ENCODE results near the gene SLC18B1. TPM values are rescaled to one million over a fixed set of nuclear protein-coding genes. Genes with fewer than 3 reads are reported as not detected.

SLC18B1 gene
- total and polyA plus RNA-seq, 10 of the 15 experiments (the other 5 are each of a cell fraction or from before 2014, with no cell fraction given): 3.5 to 11.8 (median 7.1) TPM

DNA sequence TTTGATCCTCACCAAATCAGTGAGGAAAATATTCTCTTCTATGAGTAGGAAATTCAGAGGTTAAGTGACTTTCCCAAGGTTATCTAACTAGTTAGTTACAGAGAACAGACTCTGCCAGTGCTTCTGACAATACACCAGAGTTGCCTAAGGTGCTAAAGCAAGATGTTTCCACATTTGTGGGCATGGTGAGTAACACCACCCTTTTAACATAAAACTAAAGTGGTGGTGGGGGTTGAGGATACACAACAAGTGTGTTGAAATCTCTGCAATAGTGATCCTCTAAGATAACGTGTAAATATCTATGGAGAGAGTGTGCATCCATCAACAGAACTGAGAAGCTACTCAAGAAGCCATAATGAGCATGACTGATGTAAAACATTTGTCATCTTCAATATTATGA lies 52.4 kb downstream of the SLC18B1 start (continued):
- TF ChIP-seq BCL11A (IDR thresholded peaks at IDR 0.05; ENCODE audit: low read depth, low read length): no peak

DNA sequence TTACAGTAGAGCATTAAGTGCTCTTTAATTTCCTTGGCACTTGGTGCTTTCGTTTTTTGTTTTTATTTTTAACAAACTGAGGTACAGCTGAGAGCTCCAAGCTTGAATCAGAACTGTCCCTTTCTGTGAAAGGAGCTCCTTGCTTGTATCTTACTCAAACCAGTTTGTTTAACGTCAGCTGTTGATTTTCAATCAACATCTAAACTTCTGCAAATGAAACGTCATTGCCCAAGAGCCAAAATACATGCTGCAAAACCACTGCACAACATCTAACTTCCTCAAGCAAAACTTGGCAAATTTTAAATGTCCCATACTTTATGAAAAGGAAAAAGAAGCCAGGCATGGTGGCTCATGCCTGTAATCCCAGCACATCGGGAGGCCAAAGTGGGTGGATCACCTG lies 55.9 kb downstream of the SLC18B1 start:
- ChIA-PET CTCF (interaction anchor here (1.3 kb wide), 1 partner anchor 72 kb away, joined by 4 read pairs; no protein-coding TSS in a partner anchor), POLR2A (no interaction called here), SMC1A (ENCODE audit: uncharacterized antibody, unreplicated experiment) (no interaction called here), RAD21 (ENCODE audit: unreplicated experiment) (no interaction called here)
- Histone ChIP-seq H2AFZ (ENCODE audit: control insufficient read depth, low read depth, low read length) (no peak overlapping the region), H4K20me1 (ENCODE audit: control insufficient read depth, insufficient read depth) (no peaks in the 10 kb centered on the region), H3K27me3 (replicated peaks in 1 of 2; ENCODE audit: control insufficient read depth in 2 of 2, insufficient read depth in 2 of 2, low read length in 1 of 2) (no peaks in the 10 kb centered on the region), H3K36me3 (ENCODE audit: control insufficient read depth in 2 of 2, insufficient read depth in 2 of 2, low read length in 1 of 2) (no peaks in the 10 kb centered on the region), H3K79me2 (ENCODE audit: control insufficient read depth, insufficient read depth, low read length) (no peaks in the 10 kb centered on the region), H3K9ac (ENCODE audit: control insufficient read depth, insufficient read depth, low read length) (no peak overlapping the region), H3K4me3 (no peak overlapping the region), H3K4me1 (ENCODE audit: control insufficient read depth, insufficient read depth, low read length) (no peaks in the 10 kb centered on the region), H3K9me3 (replicated peaks; ENCODE audit: control insufficient read depth, insufficient read depth, low read length) (no peaks in the 10 kb centered on the region), H3K27ac (ENCODE audit: control insufficient read depth, insufficient read depth) (no peak overlapping the region), H3K4me2 (ENCODE audit: control insufficient read depth, insufficient read depth) (no peak overlapping the region)
- ATAC-seq (no peak), DNase-seq (ENCODE audit: low read depth, low spot score) (no peak), FAIRE-seq (no peak)
- intact Hi-C loops (cut with micrococcal nuclease; ENCODE audit: unreplicated experiment) (no loop called here), in situ Hi-C loops (cut with MboI) (no loop called here)
- TF ChIP-seq CEBPB (IDR thresholded peaks at IDR 0.05; ENCODE audit: borderline replicate concordance in 1 of 2, low read depth in 2 of 2, low read length in 2 of 2) (no peak), SREBF2 (IDR thresholded peaks at IDR 0.05; ENCODE audit: low read length) (no peak), GABPA (IDR thresholded peaks at IDR 0.05; ENCODE audit: low read depth) (no peak), SPI1 (IDR thresholded peaks at IDR 0.05; ENCODE audit: borderline replicate concordance, insufficient read depth, low read depth, low read length) (no peak), EGR1 (IDR thresholded peaks at IDR 0.05; ENCODE audit: borderline replicate concordance in 1 of 2, low read depth in 2 of 2, low read length in 2 of 2) (no peak)
- 51% methylated on average over 4 of the region's 4 CpGs for WGBS (ENCODE audit: insufficient coverage, insufficient replicate concordance, low lambda C conversion rate, missing lambda C conversion rate)
- BruUV-seq (replicated peaks): no TSS peak

DNA sequence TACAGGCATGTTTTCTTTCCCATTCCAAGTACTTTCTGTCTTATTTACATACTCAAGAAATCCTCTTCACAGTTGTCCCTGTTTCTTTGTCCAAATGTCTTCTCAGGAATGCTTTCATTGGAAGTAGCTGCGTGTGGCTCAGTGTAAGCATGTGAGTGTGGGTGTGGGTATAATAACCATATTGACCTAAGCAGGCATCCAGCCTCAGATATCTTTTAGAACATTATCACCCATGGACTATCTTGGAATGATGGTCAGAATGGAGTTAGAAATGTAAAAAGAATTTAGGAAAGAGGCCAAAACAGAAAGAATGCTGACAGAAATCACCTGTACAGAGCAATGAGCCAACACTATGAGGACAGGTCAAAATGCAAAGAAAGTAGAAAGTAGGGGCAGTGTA lies 57.2 kb downstream of the SLC18B1 start:
- Histone ChIP-seq H3K36me3 (ENCODE audit: control insufficient read depth in 2 of 2, insufficient read depth in 2 of 2, low read length in 1 of 2) (no peaks in the 10 kb centered on the region), H3K9me3 (replicated peaks; ENCODE audit: control insufficient read depth, insufficient read depth, low read length) (no peaks in the 10 kb centered on the region), H3K27ac (ENCODE audit: control insufficient read depth, insufficient read depth) (no peak overlapping the region), H3K4me1 (ENCODE audit: control insufficient read depth, insufficient read depth, low read length) (no peaks in the 10 kb centered on the region), H3K27me3 (replicated peaks in 1 of 2; ENCODE audit: control insufficient read depth in 2 of 2, insufficient read depth in 2 of 2, low read length in 1 of 2) (no peaks in the 10 kb centered on the region), H2AFZ (ENCODE audit: control insufficient read depth, low read depth, low read length) (no peak overlapping the region), H3K9ac (ENCODE audit: control insufficient read depth, insufficient read depth, low read length) (no peak overlapping the region), H3K4me3 (no peak overlapping the region), H3K4me2 (ENCODE audit: control insufficient read depth, insufficient read depth) (no peak overlapping the region), H4K20me1 (ENCODE audit: control insufficient read depth, insufficient read depth) (no peaks in the 10 kb centered on the region), H3K79me2 (ENCODE audit: control insufficient read depth, insufficient read depth, low read length) (no peaks in the 10 kb centered on the region)
- ATAC-seq (no peak), FAIRE-seq (no peak), DNase-seq (ENCODE audit: low read depth, low spot score) (no peak)
- RAD21 ChIA-PET (ENCODE audit: unreplicated experiment): no interaction called here
- CTCF ChIA-PET: interaction anchor here (0.7 to 1.0 kb wide), 2 partner anchors 23 to 31 kb away, joined by 3 to 4 read pairs; no protein-coding TSS in a partner anchor
- intact Hi-C loops (cut with micrococcal nuclease; ENCODE audit: unreplicated experiment) (no loop called here), in situ Hi-C loops (cut with MboI) (no loop called here)
- 95% methylated on average over 1 of the region's 1 CpG for WGBS (ENCODE audit: insufficient coverage, insufficient replicate concordance, low lambda C conversion rate, missing lambda C conversion rate)
- POLR2A ChIA-PET: interaction anchor here (1.0 kb wide), 1 partner anchor 217 kb away, joined by 8 read pairs; no protein-coding TSS in a partner anchor
- no TSS peak for BruUV-seq (replicated peaks)
- SMC1A ChIA-PET (ENCODE audit: uncharacterized antibody, unreplicated experiment): interaction anchor here (0.6 to 1.8 kb wide), 2 partner anchors 11 to 843 kb away, joined by 3 to 7 read pairs; no protein-coding TSS in a partner anchor
- TF ChIP-seq NR2C2 (IDR thresholded peaks at IDR 0.05; ENCODE audit: borderline replicate concordance, control insufficient read depth, insufficient read length, low read depth) (no peak), POLR2AphosphoS5 (IDR thresholded peaks at IDR 0.05; ENCODE audit: low read length) (no peak), CREB1 (IDR thresholded peaks at IDR 0.05; ENCODE audit: low read depth) (no peak), MYB (IDR thresholded peaks at IDR 0.05; ENCODE audit: borderline replicate concordance, low read depth, low read length) (no peak), ZZZ3 (IDR thresholded peaks at IDR 0.05; ENCODE audit: control insufficient read depth, insufficient read length, low read depth) (no peak), GATAD2B (conservative IDR thresholded peaks at IDR 0.05; ENCODE audit: low read depth) (no peak), SMAD1 (IDR thresholded peaks at IDR 0.05; ENCODE audit: low read depth, partially characterized antibody) (no peak), POLR2A (IDR thresholded peaks at IDR 0.05; ENCODE audit: low read depth, low read length) (no peak)
- TF ChIP-seq, protein P1, sequence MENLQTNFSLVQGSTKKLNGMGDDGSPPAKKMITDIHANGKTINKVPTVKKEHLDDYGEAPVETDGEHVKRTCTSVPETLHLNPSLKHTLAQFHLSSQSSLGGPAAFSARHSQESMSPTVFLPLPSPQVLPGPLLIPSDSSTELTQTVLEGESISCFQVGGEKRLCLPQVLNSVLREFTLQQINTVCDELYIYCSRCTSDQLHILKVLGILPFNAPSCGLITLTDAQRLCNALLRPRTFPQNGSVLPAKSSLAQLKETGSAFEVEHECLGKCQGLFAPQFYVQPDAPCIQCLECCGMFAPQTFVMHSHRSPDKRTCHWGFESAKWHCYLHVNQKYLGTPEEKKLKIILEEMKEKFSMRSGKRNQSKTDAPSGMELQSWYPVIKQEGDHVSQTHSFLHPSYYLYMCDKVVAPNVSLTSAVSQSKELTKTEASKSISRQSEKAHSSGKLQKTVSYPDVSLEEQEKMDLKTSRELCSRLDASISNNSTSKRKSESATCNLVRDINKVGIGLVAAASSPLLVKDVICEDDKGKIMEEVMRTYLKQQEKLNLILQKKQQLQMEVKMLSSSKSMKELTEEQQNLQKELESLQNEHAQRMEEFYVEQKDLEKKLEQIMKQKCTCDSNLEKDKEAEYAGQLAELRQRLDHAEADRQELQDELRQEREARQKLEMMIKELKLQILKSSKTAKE (IDR thresholded peaks at IDR 0.05; ENCODE audit: low read depth, poor library complexity, severe bottlenecking): no peak

Data from GM12878 (cell line).